SU-DHL-6 (cell line): ENCODE data around the gene CRIM1.

Source experiments
- EZH2phosphoT487 ChIP-seq: fragments of 200-600 bp; sonication (generic), shearing (Covaris generic); conservative IDR thresholded peaks from 2 replicates; pipeline ENCODE4 v1.6.1; 2018; ENCODE audit warnings: mild to moderate bottlenecking, antibody characterized with exemption, low read length, moderate library complexity, mixed read lengths
- TF ChIP-seq, protein P1 (sequence below): fragments of 200-600 bp; sonication (generic); IDR thresholded peaks from one replicate; pipeline ENCODE4 v1.5.1; 2017; ENCODE audit warnings: antibody characterized with exemption, mild to moderate bottlenecking, low read length, moderate library complexity; ENCODE audit not compliant: insufficient read depth, poor library complexity, severe bottlenecking

DNA sequence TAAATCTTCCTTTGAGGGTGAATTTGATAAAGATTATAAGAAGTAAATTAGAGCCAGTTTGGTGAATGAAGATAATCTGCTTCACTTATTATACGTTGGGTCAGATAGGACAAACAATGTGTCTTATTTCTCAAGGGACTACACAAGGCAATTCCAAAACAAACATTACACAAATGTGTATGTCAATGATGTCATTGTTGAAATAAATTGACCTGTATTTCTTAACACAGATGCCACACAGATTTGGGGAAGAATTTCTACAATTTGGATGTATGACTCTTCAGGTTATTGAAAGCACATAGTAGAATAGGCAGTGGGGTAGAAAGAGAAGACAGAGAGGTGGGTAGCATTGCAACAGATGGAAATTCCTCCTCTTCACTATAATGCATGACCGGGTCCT lies 6.9 kb upstream of the CRIM1 start:
- TF ChIP-seq, protein P1, sequence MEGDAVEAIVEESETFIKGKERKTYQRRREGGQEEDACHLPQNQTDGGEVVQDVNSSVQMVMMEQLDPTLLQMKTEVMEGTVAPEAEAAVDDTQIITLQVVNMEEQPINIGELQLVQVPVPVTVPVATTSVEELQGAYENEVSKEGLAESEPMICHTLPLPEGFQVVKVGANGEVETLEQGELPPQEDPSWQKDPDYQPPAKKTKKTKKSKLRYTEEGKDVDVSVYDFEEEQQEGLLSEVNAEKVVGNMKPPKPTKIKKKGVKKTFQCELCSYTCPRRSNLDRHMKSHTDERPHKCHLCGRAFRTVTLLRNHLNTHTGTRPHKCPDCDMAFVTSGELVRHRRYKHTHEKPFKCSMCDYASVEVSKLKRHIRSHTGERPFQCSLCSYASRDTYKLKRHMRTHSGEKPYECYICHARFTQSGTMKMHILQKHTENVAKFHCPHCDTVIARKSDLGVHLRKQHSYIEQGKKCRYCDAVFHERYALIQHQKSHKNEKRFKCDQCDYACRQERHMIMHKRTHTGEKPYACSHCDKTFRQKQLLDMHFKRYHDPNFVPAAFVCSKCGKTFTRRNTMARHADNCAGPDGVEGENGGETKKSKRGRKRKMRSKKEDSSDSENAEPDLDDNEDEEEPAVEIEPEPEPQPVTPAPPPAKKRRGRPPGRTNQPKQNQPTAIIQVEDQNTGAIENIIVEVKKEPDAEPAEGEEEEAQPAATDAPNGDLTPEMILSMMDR = no peak
- TF ChIP-seq EZH2phosphoT487 = no peak
